Stimulated activated CD8-positive, alpha-beta memory T cell treated with anti-CD3 and anti-CD28 coated beads, Interleukin-15, amount 100 ng/mL, for 4 hours (primary cell): ENCODE results near the gene EML1.

Experiments
- DNase-seq, 2 donors: peaks; one replicate each; pipeline ENCODE4 v3.0.0-alpha.2; 2020; ENCODE audit warnings: low read depth in 2 of 2

Gene EML1

GRCh38 chr14:99779751-99780150 lies 13.5 kb upstream of the EML1 start:
- no peak for DNase-seq

GRCh38 chr14:99780690-99781089 lies 12.5 kb upstream of the EML1 start:
- no peak for DNase-seq

DNA sequence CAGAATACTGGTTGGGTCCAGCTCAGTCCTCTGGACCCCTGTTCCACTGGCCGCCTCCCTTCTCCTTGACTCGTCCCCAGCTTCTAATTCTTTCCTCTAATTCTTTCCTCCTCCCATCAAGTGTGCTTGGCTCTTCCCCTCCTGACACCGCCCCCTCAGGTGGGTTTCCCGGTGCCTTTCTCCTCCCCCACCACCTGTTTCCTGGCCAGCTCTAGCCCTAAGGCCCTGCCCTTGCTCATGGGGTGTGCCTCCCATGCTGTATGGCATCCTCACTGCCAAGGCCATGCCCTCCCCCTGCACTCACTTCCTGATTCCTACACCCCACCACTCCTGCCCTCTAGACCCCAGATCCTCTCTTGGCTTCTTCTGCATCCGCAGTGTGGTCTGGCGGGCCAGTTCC lies 12.1 kb upstream of the EML1 start:
- DNase-seq = no peak

- no peak for DNase-seq
These were observed 11.2 kb upstream of the EML1 start for GRCh38 chr14:99781853-99782610.

DNA sequence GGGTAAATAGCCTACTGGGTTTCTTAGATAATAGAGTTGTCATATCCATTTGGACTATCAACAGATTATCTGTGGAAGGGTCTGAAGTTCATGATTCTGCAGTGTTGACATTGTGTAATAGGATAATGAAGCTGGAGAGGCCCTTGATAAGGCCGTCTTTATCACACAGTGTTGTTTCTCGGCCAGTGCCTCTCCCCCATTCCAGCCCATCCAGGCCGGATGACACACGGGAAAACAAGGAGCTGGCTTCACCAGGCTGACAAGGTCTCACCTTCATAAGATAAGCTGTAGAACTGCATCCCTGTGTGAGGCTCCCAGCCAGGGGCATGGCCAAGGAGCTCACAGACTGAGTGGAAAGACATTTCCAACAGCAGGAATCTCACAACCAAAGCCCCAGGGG lies 8.7 kb upstream of the EML1 start:
- no peak for DNase-seq

GRCh38 chr14:99785426-99785825 lies 7.8 kb upstream of the EML1 start:
- no peak for DNase-seq

GRCh38 chr14:99786511-99786989 lies 6.7 kb upstream of the EML1 start:
- no peak for DNase-seq

- DNase-seq = no peak
These were observed 4.5 kb upstream of the EML1 start for GRCh38 chr14:99788713-99789112.

DNA sequence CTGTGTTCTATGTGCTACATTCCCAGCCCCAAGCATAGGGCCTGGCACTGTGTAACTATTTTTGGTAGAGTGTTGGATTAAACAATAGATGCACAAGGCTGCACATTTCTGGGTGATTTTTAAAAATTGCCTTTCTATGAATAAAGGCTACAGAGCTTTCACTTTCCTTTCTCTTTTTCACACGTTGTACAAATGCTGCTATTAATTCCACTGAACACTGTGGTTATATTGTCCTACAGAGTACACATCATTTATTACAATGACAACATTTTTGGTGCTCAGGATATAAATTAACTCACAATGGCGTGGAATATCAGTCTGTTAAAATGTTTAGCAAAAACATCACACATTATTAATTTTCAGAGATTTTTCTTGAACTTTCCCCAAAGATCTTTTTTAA lies 3.6 kb upstream of the EML1 start:
- no peak for DNase-seq

DNA sequence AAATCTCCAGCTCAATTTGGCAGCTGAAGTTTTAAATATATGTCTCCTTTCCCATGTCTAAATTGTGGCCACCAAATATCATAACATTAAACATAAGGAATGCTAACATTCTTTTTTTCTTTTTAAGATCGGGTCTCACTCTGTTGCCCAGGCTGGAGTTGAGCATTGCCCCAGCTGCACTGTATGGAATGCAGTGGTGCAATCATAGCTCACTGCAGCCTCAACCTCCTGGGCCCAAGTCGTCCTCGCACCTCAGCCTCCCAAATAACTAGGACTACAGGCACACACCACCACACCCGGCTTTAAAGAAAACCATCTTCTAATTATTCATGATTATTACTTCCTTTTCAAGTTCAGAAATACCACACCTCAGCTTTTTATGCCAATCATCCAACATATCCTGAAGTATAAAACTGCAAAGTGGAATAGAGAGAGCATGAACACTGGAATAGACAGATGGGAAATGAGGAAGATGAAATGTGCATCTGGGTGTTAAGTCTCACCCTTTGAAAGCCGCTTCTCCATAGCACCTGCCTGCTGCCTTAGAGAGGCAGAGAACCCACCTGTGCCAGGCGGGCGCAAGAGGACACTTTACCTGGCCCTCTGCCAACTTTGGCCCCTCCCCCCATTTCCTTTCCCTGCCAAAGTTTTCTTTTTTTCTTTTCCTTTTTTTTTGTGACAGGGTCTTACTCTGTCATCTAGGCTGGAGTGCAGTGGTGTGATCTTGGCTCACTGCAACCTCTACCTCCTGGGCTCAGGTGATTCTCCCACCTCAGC lies 2.8 kb upstream of the EML1 start:
- no peak for DNase-seq

DNA sequence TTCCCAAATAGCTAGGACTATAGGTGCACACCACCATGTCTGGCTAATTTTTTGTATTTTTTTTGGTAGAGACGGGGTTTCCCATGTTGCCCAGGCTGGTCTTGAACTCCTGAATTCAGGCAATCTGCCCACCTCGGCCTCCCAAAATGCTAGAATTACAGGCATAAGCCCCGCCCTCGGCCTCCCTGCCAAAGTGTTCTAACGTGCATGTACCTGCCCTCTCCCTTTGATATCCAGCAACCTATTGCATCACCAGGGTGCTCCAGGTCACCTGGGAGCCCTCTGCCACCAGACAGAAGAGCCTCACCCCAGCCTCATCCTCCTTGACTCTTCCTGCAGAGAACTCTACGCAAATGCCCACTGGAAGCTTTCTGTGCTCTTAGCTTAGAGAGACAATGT lies 2.2 kb upstream of the EML1 start:
- no peak for DNase-seq

GRCh38 chr14:99791476-99792209 lies 1.6 kb upstream of the EML1 start:
- no peak for DNase-seq

DNA sequence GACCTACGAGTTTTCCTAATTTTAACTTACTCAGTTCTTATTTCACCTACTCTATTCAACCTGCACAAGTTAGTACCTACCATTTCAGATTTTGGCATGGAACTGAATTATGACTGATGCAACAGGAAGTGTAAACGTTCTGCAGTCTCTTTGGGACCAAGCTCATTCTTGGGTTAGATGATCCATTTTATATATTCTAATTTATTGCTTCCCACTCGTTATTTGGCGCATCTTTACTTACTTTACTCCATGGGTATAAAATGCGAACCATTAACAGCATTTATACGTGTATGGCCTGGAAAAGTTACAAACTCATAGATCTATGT lies 1.0 kb upstream of the EML1 start:
- no peak for DNase-seq

- no peak for DNase-seq
These were observed 531 bp upstream of the EML1 start for GRCh38 chr14:99792551-99793212.

DNA sequence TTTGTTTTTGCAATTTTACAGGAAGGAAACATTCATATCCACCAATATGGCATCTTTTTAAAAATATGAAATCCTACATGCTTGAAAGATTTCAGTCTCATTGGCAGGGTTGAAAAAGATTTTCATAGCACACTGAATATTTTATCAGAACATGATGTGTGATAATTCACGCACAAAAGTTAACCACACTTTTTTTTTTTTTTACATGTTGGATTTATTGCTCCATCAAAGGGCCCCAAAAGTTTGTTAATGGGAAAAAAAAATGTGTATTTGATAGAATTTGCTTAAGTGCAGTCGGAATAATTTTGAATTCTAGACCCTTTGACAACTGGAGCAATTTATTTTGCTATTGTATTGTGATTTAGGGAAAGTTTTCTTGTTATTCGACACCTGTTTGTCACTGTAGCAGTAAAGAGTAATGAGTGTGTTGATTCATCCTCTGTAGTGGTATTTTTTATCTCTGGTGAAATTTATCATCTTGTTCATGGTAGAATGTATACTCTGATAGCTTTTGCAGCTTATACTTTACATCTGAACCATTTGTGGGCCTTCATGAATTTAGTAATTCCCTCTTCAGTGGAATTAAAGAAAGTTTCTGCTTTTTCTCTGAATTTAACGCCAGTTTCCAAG lies 1.1 kb downstream of the EML1 start:
- no peak for DNase-seq

GRCh38 chr14:99795046-99795445 lies 1.8 kb downstream of the EML1 start:
- no peak for DNase-seq

GRCh38 chr14:99797231-99797630 lies 4.0 kb downstream of the EML1 start:
- no peak for DNase-seq

DNA sequence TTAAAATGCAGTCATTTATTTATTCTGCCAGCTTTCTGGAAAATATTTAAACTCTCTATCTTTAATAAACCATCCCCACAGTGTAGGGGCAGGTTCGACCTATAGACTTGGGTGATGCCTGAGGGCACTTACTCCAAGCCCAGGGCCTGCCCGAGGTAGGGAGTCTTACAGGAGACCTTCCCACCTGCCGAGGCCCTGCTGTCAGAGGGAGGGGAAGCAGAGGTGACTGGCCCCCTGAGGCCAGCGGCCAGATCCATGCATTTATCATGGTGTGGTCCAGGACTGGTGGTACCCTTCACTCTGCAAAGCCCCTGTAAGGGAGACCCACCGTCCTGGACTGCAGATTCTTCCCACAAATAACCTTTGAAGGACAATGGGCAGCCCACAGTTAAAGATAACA lies 7.6 kb downstream of the EML1 start:
- no peak for DNase-seq

DNA sequence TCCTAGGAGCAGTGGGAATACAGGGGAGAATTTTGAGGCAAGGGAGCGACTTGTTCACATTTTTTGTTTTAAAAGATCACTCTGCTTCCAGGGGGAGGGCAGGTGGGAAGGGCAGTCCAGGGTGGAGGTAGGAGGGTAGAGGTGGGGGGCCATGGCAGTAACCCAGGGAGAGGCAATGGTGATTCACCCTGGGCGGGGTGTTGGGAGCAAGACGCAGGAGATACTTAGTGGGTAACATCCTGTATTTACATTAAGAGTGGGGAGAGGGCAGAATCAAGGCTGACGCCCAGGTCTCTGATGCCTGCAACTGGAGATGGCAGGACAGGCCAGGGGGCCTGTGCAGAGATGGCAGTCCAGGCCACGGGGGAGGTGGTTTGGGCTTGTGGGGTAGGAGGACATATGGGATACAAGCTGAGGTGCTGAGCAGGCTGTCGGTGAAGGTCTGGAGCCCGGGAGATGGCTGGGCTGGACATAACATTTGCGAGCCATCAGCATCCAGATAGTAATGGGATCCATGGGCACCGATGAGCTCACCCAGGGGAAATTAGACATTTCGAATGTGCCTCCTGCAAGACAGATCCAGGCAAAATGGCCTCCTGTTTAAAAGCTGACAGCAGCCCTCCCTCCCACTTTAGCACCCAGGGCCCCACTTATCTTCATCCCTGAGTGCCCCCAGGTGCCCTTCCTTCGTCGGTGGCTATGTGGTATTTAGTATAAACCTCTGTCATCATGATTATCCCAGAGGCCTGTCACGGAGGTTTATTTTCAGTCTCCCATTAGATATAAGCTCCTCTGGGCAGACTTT lies 9.3 kb downstream of the EML1 start:
- DNase-seq = no peak

GRCh38 chr14:99803106-99803775 lies 10.0 kb downstream of the EML1 start:
- DNase-seq = no peak
